CD4-positive, alpha-beta T cell treated with Interleukin-21 for 1 hour (primary cell): ENCODE results near the gene HOXA6.

Experiments
- DNase-seq: peaks from one replicate; pipeline ENCODE4 v3.0.0-alpha.2; 2020

The HOXA6 gene

GRCh38 chr7:27148756-27149641, 1.4 kb upstream of the HOXA6 start:
- no peak for DNase-seq

DNA sequence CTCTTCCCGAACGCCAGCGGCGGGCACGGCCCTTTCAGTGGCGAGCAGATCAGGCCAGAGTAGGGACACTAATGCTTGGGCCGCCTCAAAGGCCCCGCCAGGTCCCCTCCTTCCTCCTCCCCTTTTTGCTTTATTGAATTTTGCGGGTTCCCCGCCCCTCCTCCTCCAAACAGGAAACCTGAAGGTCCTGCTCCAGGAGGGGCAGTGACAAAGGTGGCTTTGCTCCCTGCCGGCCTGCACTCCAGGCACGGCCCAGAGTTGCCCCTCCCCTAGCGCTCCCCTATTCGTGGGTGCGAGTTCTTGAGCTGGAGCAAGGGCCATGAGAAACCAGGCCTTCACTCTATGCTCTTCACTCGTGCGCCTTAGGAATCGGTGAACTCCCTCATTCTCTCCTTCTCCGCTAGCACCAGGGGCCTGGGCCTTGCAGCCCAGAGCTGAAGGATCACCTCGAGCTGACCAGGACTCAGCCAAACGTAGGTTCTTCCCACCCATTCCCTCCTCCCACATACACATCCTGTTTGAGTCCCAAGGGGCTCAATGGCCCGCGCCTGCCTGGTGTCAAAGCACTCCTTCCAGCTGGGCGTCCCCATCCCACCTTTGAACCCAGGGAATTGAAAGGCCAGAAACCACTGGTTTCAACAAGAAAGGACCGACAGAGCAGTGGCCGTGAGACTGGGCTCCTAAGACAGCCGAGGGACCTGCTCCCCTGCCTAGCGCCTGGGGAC, 619 bp upstream of the HOXA6 start:
- DNase-seq = no peak

DNA sequence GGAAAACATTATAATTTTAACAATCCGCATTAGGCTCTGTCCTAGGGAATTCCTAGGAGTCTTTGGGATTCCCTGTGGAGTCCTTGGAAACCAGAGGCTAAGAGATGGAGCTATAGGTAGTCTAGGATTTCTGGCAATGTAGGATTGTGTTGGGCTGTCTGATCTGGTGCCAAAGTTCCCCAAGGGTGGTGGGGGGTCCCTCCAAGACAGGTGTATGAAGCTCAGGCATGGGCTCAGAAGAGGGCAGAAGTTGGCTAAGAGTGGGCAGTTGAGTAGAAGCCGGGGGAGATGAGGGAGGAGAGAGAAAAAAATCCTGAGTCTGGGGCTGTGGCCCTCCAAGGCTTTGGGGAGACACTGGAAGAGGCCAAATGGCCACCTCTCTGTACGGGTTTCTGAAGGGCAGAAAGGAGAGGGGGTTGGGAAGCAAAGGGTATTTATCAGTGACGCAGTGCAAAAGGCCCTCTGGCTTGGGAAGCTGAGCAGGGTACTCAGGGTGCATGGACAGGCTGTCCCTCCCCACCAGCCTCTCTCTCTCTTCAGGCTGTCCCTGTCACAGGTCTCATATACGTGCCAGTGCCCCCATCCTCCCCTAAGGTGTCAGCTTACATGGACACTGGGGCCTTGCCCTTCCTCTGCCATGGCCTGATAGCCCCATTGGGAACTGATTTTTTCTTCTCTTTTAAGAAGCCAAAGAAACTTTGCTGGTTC, 929 bp downstream of the HOXA6 start:
- no peak for DNase-seq

DNA sequence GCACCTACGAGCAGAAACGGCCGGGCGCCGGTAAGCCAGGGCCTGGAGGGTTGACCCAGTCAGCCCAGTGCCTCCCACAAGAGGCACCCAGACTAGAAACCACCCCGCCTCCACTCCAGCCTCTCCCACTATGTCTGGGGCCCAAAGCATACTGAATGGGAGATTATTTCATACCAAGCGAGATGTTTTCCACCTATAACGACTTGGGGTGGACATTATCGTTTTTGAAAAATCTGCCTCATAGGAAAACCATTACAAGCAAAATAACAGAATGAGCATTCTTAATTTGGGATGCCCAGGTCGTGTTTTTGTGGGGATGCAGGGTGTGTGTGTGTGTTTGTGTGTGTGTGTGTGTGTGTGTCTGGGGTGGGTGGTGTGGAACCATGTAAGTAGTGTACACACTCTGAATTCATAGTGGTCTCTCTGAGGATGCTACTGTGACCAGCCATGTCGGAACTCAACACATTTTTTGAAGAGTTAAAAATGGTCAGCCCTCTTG, 1.6 kb downstream of the HOXA6 start:
- DNase-seq = no peak

DNA sequence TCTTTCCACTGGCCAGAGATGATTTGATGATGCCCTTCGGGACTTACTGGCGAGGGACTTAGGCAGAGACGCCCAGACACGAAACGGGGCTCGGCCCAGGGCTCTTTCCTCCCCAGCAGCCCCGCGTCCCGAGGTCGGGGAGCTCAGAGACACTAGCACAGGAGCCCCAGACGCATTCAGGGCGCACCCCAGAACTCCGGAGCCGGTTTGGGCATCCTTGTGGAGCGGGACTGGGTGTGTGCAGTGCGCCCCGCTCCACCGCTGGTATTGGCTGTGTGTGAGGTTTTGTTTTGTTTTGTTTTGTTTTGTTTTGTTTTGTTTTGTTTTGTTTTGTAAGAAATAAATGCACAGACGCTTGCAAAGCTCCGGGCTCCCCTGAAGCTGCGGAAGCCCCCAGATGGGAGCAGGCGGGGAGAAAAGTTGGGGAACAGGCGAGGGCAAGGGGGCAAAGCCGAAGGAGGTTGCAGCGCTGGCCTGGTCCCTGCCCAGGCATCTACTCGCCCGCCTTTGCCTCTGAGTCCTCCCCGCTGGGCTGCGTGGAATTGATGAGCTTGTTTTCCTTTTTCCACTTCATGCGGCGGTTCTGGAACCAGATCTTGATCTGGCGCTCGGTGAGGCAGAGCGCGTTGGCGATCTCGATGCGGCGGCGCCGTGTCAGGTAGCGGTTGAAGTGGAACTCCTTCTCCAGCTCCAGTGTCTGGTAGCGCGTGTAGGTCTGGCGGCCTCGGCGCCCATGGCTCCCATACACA, 2.2 kb downstream of the HOXA6 start:
- no peak for DNase-seq

GRCh38 chr7:27144781-27145164, 2.8 kb downstream of the HOXA6 start:
- no peak for DNase-seq

DNA sequence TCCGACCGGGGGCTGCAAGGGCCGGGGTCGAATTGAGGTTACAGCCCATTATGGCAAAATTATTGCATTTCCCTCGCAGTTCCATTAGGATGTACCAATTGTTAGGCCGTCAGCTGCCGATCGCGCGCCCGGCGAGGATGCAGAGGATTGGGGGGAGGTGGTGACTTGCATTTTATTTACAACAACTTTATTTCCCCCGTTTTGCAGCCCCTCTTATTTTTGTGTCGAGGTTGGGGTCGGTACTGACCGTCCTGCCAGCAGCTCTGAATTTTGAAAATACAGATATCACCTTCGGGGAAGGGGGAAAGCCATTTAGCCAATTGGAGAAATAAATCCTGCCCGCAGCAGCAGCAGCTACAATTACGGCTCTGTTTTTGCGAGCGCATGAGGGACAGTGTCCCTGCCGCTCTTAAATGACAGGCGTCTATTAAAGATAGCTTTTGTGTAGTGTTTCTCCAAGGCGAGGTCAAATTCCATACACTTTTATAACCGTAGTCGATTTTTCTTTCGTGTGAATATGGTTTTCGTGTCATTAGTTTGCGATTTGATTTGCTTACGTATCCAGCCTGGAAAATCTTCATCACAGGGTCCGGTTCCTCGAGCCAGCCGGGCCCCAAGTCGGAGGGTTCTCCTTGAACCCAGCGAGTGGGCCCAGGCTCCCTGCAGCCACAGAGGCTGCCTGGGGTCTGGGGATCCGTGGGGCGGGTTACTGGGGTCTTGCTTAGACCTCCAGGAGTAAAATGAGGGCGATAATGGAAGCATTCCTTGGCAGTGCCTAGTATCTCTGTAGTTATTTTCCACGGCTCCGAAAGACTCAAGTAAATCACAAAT, 3.4 kb downstream of the HOXA6 start:
- no peak for DNase-seq

DNA sequence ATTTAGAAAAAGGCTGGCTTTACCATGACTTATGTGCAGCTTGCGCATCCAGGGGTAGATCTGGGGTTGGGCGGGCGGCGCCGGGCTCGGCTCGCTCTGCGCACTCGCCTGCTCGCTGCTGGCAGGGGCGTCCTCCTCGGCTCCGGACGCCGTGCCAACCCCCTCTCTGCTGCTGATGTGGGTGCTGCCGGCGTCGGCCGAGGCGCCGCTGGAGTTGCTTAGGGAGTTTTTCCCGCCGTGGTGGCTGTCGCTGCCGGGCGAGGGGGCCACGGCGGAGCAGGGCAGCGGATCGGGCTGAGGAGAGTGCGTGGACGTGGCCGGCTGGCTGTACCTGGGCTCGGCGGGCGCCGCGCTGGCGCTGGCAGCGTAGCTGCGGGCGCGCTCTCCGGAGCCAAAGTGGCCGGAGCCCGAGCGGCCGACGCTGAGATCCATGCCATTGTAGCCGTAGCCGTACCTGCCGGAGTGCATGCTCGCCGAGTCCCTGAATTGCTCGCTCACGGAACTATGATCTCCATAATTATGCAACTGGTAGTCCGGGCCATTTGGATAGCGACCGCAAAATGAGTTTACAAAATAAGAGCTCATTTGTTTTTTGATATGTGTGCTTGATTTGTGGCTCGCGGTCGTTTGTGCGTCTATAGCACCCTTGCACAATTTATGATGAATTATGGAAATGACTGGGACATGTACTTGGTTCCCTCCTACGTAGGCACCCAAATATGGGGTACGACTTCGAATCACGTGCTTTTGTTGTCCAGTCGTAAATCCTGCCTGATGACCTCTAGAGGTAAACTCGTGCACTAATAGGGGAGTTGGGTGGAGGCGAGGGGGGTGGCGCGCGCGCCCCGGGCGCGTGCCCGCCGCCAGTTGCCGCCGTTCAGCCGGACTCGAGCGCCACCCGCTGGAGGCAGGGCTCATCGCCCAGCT, 4.3 kb downstream of the HOXA6 start, which contains the start of gene HOXA5:
HOXA5 (minus strand) TSS at position 659 of the 927 bp plus-strand sequence; CDS start at position 585, 74 bp downstream.
- DNase-seq = no peak

DNA sequence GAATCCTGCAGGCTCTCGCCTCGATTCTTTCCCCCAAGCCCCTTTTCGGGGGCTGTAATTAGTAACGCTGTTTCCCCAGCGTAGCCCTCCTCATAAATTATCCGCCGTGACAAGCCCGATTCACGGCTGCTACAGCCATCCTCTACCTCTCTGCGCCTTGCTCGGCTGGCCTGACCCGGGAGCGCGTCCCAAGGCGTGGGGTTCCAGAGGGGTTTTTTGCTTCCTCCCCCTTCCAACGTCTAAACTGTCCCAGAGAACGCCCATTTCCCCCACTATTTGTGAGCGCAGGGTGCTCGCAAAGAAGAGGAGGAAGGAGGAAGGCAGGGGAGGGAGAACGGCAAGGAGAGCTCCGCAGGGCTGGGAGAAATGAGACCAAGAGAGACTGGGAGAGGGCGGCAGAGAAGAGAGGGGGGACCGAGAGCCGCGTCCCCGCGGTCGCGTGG, 5.0 kb downstream of the HOXA6 start:
- no peak for DNase-seq

DNA sequence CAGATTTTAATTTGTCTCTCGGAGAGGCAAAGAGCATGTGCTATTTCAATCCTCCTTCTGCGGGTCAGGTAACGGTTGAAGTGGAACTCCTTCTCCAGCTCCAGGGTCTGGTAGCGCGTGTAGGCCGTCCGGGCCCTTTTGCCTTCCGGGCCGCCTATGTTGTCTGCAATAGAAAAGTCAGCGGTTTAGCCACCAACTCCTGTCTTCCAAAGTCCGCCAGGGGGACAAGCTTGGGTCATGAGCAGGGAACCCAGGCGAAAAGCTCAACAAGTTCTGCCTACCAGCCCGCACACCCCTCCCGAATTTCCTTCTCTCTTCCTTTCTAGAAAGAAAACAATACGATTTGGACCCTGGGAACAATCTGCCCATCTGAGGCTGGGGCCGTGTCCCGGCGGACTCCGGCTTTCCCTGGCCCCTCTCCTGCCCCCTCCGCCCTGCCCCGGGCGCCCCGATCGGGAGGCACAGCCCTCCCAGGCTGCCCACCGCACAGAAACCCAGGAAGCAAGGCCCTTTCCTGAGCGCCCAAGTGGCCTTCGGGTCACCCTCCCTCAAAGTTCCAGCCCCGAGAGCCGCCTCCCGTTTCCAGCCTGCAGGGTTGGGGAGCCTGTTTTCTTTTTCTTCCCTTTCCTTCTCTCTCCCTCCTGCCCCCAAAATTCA, 5.5 kb downstream of the HOXA6 start:
- no peak for DNase-seq

DNA sequence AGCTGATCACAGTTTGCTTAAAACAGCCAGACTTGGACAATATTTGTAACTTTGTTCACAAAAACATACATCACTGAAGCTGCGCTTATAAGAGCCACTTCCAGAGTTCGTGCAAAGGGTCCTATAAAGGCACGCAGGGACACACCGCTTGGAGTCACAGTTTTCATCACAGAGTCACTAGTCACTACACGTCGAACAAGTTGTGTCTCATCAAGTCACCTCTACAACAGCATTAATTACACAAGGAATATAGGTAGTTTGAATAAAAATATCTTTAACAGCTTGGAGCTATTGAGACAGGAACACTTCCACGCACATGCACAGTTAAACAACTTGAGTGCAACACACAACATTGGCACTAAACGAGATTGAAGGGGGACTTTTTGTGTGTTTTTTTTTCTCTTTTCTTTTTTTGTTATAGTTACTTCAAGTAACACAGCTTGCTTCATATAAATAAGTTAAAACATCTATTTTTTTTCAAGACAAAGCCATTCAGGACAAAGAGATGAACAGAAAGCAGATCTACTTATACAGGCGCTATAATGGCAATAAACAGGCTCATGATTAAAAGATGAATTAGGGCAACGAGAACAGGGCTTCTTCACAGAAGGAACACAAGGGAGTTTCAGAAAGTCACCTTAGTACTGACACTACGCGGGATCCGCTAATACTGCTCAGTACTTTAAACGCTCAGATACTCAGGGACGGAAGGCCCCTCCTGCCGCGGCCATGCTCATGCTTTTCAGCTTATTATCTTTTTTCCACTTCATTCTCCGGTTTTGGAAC, 6.2 kb downstream of the HOXA6 start:
- no peak for DNase-seq

DNA sequence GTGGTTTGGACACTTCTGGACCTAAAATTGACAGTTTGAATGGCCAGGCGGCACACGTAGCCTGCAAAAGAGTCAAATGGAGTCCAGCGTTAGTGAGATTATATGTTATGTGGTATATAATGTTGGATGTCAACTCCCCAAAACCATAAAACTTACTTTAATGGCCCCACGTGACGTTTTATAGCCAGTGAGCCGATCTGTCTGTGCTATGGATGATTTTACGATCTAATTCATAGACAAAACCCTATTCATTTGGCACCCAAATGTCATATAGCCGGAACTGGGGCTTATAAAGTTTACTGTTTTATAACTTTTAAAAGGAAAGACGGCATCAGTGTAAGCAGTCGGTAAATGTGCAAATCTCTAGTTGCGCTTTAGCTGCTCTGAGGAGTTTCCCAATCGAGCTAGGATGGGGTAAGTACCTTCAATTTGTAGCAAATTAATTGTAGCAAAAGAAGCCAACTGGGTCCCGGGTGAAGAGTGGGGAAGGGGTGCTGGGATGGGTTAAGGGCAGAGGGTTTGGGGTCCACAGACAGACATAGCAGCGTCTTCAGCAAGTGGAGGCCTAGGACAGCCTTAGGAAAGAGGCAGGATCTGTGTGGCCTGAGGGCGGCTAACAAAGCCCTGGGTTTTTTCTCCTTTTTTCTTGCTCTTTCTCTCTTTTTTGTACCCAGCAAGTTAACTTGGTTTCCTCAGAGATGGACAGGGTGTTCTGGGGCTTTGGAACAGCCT, 7.3 kb downstream of the HOXA6 start:
- DNase-seq = no peak

DNA sequence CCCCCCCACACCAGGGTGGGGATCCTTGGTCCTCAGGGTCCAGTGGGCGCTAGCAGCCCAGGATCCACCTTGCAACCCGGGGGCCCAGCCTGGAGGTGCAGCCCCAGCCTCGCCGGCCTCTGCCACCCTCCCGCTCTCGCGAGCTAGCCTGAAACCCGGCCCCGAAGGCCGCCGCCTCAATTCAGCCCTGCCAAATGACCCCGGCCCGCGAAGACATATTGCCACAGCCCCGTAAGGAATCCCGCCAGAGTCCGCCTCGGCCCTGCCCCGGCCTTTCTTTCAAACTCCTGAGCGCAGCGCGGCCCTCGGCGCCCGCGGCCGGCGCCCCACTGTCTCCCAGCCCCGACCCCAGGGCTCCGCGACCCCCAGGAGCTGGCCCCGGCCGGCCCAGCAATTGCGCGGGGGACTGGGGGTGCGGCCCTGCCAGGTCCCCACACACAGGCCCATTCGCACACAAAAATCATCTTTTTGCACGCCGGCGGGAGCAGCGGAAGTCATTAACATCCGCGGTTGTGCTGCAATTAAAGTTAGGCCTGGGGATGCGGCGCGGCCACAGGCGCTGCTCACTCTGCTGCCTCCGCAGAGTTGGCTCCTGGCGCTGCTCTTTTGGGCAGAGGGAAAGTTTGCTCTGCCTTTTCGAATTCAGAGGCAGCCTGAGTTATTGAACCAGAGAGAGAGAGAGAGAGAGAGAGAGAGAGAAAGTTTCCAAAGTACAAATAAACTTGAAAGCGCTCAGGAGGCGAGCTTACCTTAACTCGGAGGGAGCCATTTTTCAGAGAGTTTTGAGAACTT, 8.0 kb downstream of the HOXA6 start:
- DNase-seq = no peak

DNA sequence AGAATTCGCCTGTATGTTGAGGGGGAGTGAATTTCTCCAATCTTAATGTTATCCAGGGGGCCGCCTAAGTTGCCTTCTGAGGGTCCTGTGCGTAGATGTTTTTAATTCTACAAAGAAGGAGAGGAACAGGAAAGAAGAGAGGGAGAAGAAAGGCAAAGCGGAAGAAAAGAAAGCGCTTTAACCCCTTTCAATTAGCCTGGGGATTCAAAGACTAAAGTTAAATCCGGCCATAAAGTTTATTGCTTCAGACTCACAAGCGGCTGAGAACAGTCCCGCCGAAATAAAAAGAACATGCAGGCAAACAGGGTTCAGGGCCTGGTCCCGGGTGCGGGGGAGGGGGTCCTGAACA, 8.6 kb downstream of the HOXA6 start:
- DNase-seq = no peak

- DNase-seq = no peak
Observed at GRCh38 chr7:27138472-27138871, 9.1 kb downstream of the HOXA6 start.

GRCh38 chr7:27137640-27138315, 9.8 kb downstream of the HOXA6 start:
- no peak for DNase-seq

GRCh38 chr7:27134392-27134791, 13.2 kb downstream of the HOXA6 start:
- DNase-seq = no peak
